ENCODE results near the gene DNASE2.

DNA sequence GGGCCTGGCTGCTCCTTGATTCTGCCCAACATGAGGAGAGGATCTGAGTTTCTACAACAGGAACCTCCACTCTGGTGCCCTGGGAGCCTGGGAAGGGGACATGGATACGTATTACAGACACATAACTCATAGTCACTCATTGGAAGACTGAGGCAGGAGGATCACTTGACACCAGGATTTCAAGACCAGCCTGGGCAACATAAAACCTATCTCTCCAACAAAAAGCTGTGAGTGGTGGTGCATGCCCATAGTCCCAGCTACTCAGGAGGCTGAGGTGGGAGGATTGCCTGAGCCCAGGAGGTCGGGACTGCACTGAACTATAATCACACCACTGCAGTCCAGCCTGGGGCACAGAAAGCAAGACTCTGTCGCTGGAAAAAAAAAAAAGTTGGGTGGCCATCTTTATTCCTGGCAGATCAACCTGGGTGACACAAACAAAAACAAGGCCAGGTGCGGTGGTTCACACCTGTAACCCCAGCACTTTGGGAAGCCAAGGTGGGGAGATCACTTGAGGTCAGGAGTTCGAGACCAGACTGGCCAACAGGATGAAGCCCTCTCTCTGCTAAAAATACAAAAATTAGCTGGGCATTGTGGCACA lies 6.9 kb upstream of the DNASE2 start:
- TF ChIP-seq, protein P1, sequence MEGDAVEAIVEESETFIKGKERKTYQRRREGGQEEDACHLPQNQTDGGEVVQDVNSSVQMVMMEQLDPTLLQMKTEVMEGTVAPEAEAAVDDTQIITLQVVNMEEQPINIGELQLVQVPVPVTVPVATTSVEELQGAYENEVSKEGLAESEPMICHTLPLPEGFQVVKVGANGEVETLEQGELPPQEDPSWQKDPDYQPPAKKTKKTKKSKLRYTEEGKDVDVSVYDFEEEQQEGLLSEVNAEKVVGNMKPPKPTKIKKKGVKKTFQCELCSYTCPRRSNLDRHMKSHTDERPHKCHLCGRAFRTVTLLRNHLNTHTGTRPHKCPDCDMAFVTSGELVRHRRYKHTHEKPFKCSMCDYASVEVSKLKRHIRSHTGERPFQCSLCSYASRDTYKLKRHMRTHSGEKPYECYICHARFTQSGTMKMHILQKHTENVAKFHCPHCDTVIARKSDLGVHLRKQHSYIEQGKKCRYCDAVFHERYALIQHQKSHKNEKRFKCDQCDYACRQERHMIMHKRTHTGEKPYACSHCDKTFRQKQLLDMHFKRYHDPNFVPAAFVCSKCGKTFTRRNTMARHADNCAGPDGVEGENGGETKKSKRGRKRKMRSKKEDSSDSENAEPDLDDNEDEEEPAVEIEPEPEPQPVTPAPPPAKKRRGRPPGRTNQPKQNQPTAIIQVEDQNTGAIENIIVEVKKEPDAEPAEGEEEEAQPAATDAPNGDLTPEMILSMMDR (IDR thresholded peaks at IDR 0.05; ENCODE audit: insufficient read depth, low read length, poor library complexity, severe bottlenecking) = no peak
- TF ChIP-seq EZH2phosphoT487 (conservative IDR thresholded peaks at IDR 0.05; ENCODE audit: low read length) = no peak
